GM13976 (cell line): ENCODE measurements around the gene MOCOS.

Experiments
- DNase-seq: peaks from one replicate; pipeline ENCODE4 v3.0.0; 2012; ENCODE audit warnings: low spot score
- CTCF ChIP-seq: IDR thresholded peaks from 2 replicates; pipeline ENCODE4 v1.5.1; 2012; ENCODE audit warnings: borderline replicate concordance, mild to moderate bottlenecking; ENCODE audit not compliant: insufficient read depth; ENCODE audit errors: extremely low read depth, missing control alignments, control extremely low read depth
- in situ Hi-C: fragments of 300-500 bp; cut with MboI; formaldehyde crosslinking; loops from one replicate; pipeline ENCODE4 v1.12.0; 2022; ENCODE audit warnings: low sequenced_read_pairs, mixed read lengths, inconsistent platforms; ENCODE audit not compliant: unreplicated experiment

MOCOS gene

GRCh38 chr18:36298126-36298741 is 110.9 kb downstream of the MOCOS start:
- in situ Hi-C loops, result no loop called here
- no peak for TF ChIP-seq CTCF
- peak; percentile 50 for DNase-seq

- DNase-seq, result no peak
- in situ Hi-C loops, result no loop called here
- no peak for TF ChIP-seq CTCF
Measured at GRCh38 chr18:36299015-36299414, 111.7 kb downstream of the MOCOS start.

- TF ChIP-seq CTCF, result no peak
- no peak for DNase-seq
- in situ Hi-C loops, result no loop called here
Measured at GRCh38 chr18:36300211-36300610, 112.9 kb downstream of the MOCOS start.

GRCh38 chr18:36301884-36302283 is 114.6 kb downstream of the MOCOS start:
- no peak for DNase-seq
- TF ChIP-seq CTCF, result no peak
- in situ Hi-C loops, result no loop called here

- in situ Hi-C loops, result no loop called here
- no peak for TF ChIP-seq CTCF
Measured at GRCh38 chr18:36302676-36303075, 115.4 kb downstream of the MOCOS start.

GRCh38 chr18:36303211-36303844 is 116.0 kb downstream of the MOCOS start:
- no peak for TF ChIP-seq CTCF

More at GRCh38 chr18:36302676-36303075, 115.4 kb downstream of the MOCOS start:
- no peak for DNase-seq

More at GRCh38 chr18:36303211-36303844, 116.0 kb downstream of the MOCOS start:
- in situ Hi-C loops, result no loop called here
- no peak for DNase-seq
